GM13976 (cell line): ENCODE measurements around the gene ARG2.
A peak's percentile ranks its signal among the peaks of the same experiment; 100 is the strongest.

Experiments used
- DNase-seq: peaks from one replicate; pipeline ENCODE4 v3.0.0; 2012; ENCODE audit warnings: low spot score
- CTCF ChIP-seq: IDR thresholded peaks from 2 replicates; pipeline ENCODE4 v1.5.1; 2012; ENCODE audit warnings: borderline replicate concordance, mild to moderate bottlenecking; ENCODE audit not compliant: insufficient read depth; ENCODE audit errors: extremely low read depth, missing control alignments, control extremely low read depth
- in situ Hi-C: fragments of 300-500 bp; cut with MboI; formaldehyde crosslinking; loops from one replicate; pipeline ENCODE4 v1.12.0; 2022; ENCODE audit warnings: low sequenced_read_pairs, mixed read lengths, inconsistent platforms; ENCODE audit not compliant: unreplicated experiment

ARG2 gene

GRCh38 chr14:67663633-67664032 is 43.9 kb downstream of the ARG2 start:
- no peak for DNase-seq
- no peak for TF ChIP-seq CTCF
- in situ Hi-C loops: no loop called here

- no peak for DNase-seq
- TF ChIP-seq CTCF: no peak
- in situ Hi-C loops: no loop called here
Measured at GRCh38 chr14:67665868-67666267, 46.1 kb downstream of the ARG2 start.

- peak; percentile 51 for TF ChIP-seq CTCF
- DNase-seq: peak; percentile 72
- in situ Hi-C loops: no loop called here
Measured at GRCh38 chr14:67666750-67667449, 47.2 kb downstream of the ARG2 start.

- TF ChIP-seq CTCF: no peak
- peak; percentile 37 for DNase-seq
- in situ Hi-C loops: no loop called here
Measured at GRCh38 chr14:67668559-67668958, 48.8 kb downstream of the ARG2 start.

GRCh38 chr14:67673451-67673850 is 53.7 kb downstream of the ARG2 start:
- TF ChIP-seq CTCF: no peak

GRCh38 chr14:67674139-67674479 is 54.4 kb downstream of the ARG2 start:
- peak; percentile 69 for DNase-seq
- TF ChIP-seq CTCF: peak; percentile 21
- in situ Hi-C loops: no loop called here

More at GRCh38 chr14:67673451-67673850, 53.7 kb downstream of the ARG2 start:
- in situ Hi-C loops: no loop called here
- no peak for DNase-seq
